LoVo (cell line): ENCODE data around the gene TUFM.
"Not testable (repeated sequence)": the region's sequence is repeated elsewhere in the genome, so short reads cannot be mapped to it uniquely, and the experiment has no call there.

ENCODE experiments used
- DNase-seq: peaks from one replicate; pipeline ENCODE4 v3.0.0-alpha.2; 2016; ENCODE audit warnings: low spot score

Gene TUFM

GRCh38 chr16:28838558-28838918 is 7.6 kb downstream of the TUFM start:
- DNase-seq: no peak

DNA sequence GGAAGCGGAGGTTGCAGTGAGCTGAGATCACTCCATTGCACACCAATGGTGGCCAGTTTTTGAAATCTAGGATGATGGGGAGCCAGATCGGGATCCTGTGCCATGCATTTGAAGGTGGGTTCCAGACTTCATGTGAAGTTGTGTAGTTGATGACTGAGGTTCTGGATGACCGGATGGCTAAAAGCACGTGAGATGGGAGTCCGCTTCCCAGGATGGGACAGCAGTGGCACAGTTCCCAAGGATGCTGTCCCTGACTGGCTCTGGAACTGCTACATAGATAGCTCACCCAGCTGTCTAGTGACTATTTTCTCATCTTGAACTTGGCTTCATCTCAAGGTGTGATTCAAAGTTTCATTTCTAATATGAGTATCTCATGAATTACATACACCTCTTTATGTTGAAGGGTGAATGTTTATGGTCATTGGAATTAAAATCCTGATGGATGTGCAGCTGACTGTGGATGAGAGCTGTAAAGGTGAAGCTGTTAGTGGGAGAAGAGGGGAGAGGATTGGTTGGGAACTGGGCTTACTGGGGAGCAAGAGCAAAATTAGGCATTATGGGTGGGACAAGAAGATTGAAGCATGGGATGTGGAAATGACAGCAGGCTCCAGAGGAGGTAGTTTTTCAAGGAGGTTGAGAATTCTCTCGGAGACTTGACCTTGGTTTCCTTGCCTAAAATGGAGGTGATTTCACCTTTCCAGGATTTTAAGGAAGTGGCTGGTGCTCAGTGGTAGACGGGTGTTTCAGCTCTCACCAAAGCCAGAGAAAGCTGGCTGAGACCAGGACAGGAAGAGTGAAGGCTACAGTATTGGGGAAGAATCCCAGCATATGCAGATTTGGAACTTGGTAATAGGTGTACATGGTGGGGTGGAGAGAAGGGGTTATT is 8.2 kb downstream of the TUFM start:
- no peak for DNase-seq

- no peak for DNase-seq
Measured at GRCh38 chr16:28836761-28837064, 9.4 kb downstream of the TUFM start.

DNA sequence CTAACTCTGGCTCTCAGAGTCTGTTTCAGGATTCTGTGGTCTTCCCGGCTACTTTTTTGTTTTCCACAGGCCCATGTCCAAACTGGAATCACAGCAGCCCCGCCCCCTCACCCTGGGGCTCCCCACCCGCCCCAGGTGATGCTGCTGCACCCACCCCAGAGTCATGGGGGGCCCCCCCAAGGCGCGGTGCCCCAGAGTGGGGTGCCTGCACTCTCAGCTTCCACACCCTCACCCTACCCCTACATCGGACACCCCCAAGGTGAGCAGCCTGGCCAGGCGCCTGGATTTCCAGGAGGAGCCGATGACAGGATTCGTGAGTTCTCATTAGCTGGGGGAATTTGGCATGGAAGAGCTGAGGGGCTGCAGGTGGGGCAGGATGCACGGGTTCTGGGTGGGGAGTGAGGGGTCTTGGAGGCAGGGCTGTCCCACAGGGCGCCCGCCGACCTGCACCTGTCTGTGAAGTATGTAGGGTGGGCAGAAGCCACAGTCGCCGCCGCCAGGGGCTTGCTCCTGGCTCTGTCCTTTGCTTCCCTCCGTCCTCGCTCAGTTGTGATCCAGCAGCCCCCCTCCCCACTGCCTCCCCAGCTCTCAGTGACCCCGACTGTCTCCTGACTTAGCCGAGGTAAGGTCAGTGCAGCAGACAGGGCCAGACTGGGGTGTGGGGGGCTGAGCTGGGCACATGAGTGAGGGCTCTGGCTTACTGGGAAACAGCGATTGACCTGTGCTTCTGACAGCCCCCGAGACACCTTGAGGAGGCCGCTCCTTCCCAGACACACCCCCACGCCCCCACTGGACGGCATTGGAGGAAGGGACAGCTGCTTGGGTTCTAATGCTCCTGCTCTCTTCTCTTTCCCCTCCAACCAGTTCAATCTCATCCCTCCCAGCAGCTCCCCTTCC is 10.0 kb downstream of the TUFM start:
- no peak for DNase-seq

- DNase-seq: no peak
Measured at GRCh38 chr16:28834873-28835863, 11.0 kb downstream of the TUFM start.

GRCh38 chr16:28834349-28834748 is 11.8 kb downstream of the TUFM start:
- no peak for DNase-seq

GRCh38 chr16:28830531-28830930 is 15.6 kb downstream of the TUFM start:
- DNase-seq: no peak

DNA sequence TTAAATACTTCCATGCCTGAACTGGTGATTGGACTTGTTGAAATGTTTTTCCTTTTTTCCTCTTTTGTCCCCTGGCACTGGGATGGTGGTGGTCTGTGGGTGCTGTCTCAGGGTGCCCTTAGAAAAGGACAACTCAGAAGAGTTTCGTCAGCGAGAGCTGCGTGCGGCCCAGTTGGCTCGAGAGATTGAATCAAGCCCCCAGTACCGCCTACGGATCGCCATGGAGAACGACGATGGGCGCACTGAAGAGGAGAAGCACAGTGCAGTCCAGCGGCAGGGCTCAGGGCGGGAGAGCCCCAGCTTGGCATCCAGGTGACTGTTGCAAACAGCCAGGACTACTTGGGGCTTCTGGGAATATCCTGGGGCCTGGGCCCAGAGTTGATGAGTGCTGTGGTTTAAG is 16.4 kb downstream of the TUFM start:
- no peak for DNase-seq

- no peak for DNase-seq
Measured at GRCh38 chr16:28826141-28826540, 20.0 kb downstream of the TUFM start.

DNA sequence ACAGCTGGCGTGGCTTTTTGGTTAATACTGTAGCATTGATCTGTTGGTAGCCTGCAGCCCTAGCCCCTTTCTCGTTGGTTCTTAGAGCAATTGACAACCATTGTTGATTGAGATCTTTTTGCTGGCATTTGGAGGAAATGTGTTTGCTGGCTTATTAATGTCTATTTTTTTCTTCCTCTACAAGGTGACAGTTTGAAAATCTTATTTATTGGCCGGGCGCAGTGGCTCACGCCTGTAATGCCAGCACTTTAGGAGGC is 21.5 kb downstream of the TUFM start:
- DNase-seq: no peak

DNA sequence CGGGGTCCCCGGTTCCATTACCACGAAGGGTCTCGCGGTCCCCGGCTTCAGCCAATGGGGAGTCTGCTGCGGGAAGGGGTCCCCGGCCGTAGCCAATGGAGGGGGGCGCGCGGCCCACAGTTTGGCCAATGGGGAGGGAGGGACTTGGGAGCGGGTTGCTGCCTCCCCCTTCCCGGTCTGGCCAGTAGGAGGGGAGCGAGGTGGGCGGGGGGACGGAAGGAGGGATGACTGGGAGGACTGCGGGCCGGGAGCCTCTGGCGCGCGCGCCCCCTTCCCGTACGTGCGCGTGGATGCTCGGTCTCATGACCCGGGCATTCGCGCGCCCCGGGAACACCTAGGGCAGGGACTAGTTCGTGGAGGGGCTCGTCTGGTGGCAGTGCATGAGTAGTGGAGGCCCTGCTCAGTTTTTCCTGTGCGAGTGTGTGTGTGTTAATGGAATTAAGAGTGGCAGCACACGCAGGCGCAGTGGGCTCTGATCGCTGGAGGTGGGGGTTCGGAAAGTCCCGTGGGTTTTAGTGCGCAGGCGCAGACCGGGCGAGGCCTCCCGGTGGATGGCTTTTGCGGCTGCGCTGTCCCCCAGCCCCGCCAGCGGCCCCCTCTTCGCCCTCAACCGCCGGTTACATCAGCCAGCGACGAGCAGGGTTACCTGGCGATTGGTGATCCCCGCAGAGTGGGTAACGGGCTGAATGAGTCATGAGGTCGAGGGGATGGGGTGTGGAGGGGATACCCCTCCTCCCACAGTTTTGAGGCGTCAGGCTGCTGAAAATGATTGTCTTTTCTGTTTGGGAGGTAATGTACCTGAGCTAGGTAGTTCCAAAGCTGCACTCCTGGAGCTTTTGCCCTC is 22.1 kb downstream of the TUFM start:
- peak; percentile 93 for DNase-seq

- no peak for DNase-seq
Measured at GRCh38 chr16:28823291-28823872, 22.8 kb downstream of the TUFM start.

- DNase-seq: peak; percentile 94
Measured at GRCh38 chr16:28822520-28823290, 23.4 kb downstream of the TUFM start, which contains the start of gene ATXN2L. Gene ATXN2L, plus strand, starts transcription at chr16:28822999. Its CDS starts 261 bp downstream, at chr16:28823260.

GRCh38 chr16:28821874-28822519 is 24.2 kb downstream of the TUFM start:
- no peak for DNase-seq

GRCh38 chr16:28820546-28820945 is 25.6 kb downstream of the TUFM start:
- not testable (repeated sequence) for DNase-seq

- DNase-seq: peak; percentile 44
Measured at GRCh38 chr16:28820016-28820415, 26.1 kb downstream of the TUFM start.

DNA sequence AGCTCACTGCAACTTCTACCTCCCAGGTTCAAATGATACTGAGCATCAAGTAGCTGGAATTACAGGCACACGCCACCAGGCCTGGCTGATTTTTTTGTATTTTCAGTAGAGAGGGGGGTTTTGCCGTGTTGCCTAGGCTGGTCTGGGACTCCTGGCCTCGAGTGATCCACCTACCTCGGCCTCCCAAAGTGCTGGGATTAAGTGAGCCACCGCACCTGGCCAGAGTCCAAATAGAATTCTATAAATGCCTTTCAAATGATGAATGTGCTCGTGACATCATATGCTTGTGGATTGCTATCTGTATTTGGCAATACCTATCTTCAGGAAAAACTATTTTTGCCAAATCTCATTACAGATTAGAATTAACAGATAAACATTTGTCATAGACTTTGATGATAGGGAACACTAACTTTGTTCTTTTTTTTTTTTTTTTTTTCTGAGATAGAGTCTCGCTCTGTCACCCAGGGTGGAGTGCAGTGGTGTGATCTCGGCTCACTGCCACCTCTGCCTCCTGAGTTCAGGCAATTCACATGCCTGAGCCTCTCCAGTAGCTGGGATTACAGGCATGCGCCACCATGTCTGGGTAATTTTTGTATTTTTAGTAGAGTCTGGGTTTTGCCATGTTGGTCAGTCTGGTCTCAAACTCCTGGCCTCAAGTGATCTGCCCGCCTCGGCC is 38.6 kb downstream of the TUFM start:
- not testable (repeated sequence) for DNase-seq

- DNase-seq: peak; percentile 44
Measured at GRCh38 chr16:28802235-28803019, 43.7 kb downstream of the TUFM start.
